GM12891 (cell line): ENCODE measurements around the gene LAMC2.

Experiments
- DNase-seq: peaks from one replicate; pipeline ENCODE4 v3.0.0; 2011; ENCODE audit warnings: low spot score; ENCODE audit not compliant: insufficient read length
- FAIRE-seq: peaks from 2 replicates; lab custom pipeline; 2011; peaks lifted over from hg19 to GRCh38; lab: Jason Lieb, UNC
- PAX5 ChIP-seq: IDR thresholded peaks from 2 replicates; pipeline ENCODE4 v1.6.1; 2011; ENCODE audit warnings: low read length, moderate library complexity, mild to moderate bottlenecking; ENCODE audit not compliant: insufficient read depth, severe bottlenecking
- POLR2A ChIP-seq: IDR thresholded peaks from 2 replicates; pipeline ENCODE4 v1.6.1; 2011; ENCODE audit warnings: low read depth, low read length, control low read depth
- POLR2AphosphoS5 ChIP-seq: IDR thresholded peaks from 2 replicates; pipeline ENCODE4 v1.6.1; 2011; ENCODE audit warnings: low read depth, low read length, control low read depth
- POU2F2 ChIP-seq: IDR thresholded peaks from 2 replicates; pipeline ENCODE4 v1.6.1; 2011; ENCODE audit warnings: low read depth, mild to moderate bottlenecking, control low read depth, low read length, moderate library complexity
- SPI1 ChIP-seq: IDR thresholded peaks from 2 replicates; pipeline ENCODE4 v1.6.1; 2011; ENCODE audit warnings: low read depth, low read length, control low read depth
- TAF1 ChIP-seq: IDR thresholded peaks from 2 replicates; pipeline ENCODE4 v1.6.1; 2011; ENCODE audit warnings: low read depth, low read length, control low read depth

LAMC2 gene

GRCh38 chr1:183241471-183241870, 55.4 kb downstream of the LAMC2 start:
- DNase-seq (no peak), FAIRE-seq (no peak)
- no peak for TF ChIP-seq POLR2A
- no peak for TF ChIP-seq POLR2AphosphoS5
- no peak for TF ChIP-seq SPI1
- no peak for TF ChIP-seq POU2F2
- TF ChIP-seq PAX5 = no peak
- no peak for TF ChIP-seq TAF1

GRCh38 chr1:183242556-183242955, 56.5 kb downstream of the LAMC2 start:
- TF ChIP-seq POLR2A = no peak
- no peak for TF ChIP-seq POU2F2
- TF ChIP-seq POLR2AphosphoS5 = no peak
- TF ChIP-seq TAF1 = no peak
- no peak for TF ChIP-seq SPI1
- TF ChIP-seq PAX5 = no peak
- FAIRE-seq (no peak), DNase-seq (no peak)

GRCh38 chr1:183243161-183244050, 57.3 kb downstream of the LAMC2 start:
- TF ChIP-seq SPI1 (no peak), POU2F2 (no peak)
- FAIRE-seq (no peak), DNase-seq (no peak)

- no peak for TF ChIP-seq SPI1
- no peak for TF ChIP-seq POLR2AphosphoS5
- no peak for TF ChIP-seq POU2F2
- DNase-seq (no peak), FAIRE-seq (no peak)
These were observed 58.4 kb downstream of the LAMC2 start for GRCh38 chr1:183244466-183244865.

GRCh38 chr1:183245357-183245756, 59.3 kb downstream of the LAMC2 start:
- FAIRE-seq (no peak), DNase-seq (no peak)
- no peak for TF ChIP-seq TAF1
- no peak for TF ChIP-seq PAX5
- TF ChIP-seq POU2F2 = no peak
- TF ChIP-seq POLR2AphosphoS5 = no peak
- no peak for TF ChIP-seq SPI1
- TF ChIP-seq POLR2A = no peak

- FAIRE-seq (no peak), DNase-seq (no peak)
- TF ChIP-seq POU2F2 (no peak), POLR2A (no peak), SPI1 (no peak), TAF1 (no peak), POLR2AphosphoS5 (no peak), PAX5 (no peak)
These were observed 60.4 kb downstream of the LAMC2 start for GRCh38 chr1:183246436-183246835.

GRCh38 chr1:183247066-183247465, 61.0 kb downstream of the LAMC2 start:
- DNase-seq (no peak), FAIRE-seq (no peak)
- no peak for TF ChIP-seq PAX5
- TF ChIP-seq TAF1 = no peak
- no peak for TF ChIP-seq POLR2AphosphoS5
- TF ChIP-seq SPI1 = no peak
- TF ChIP-seq POLR2A = no peak
- no peak for TF ChIP-seq POU2F2

GRCh38 chr1:183247484-183247883, 61.4 kb downstream of the LAMC2 start:
- no peak for FAIRE-seq

GRCh38 chr1:183247931-183248330, 61.9 kb downstream of the LAMC2 start:
- no peak for TF ChIP-seq POLR2A
- TF ChIP-seq PAX5 = no peak
- no peak for TF ChIP-seq POLR2AphosphoS5
- no peak for TF ChIP-seq TAF1
- TF ChIP-seq POU2F2 = no peak
- no peak for TF ChIP-seq SPI1
- FAIRE-seq = no peak
- DNase-seq = no peak

More at GRCh38 chr1:183247484-183247883, 61.4 kb downstream of the LAMC2 start:
- DNase-seq = no peak
- TF ChIP-seq PAX5 (no peak), TAF1 (no peak), POLR2AphosphoS5 (no peak), POU2F2 (no peak), POLR2A (no peak), SPI1 (no peak)

GRCh38 chr1:183248989-183249691, 63.1 kb downstream of the LAMC2 start:
- DNase-seq (no peak), FAIRE-seq (no peak)

More at GRCh38 chr1:183248989-183249691, 63.1 kb downstream of the LAMC2 start:
- TF ChIP-seq POU2F2 = no peak
- TF ChIP-seq POLR2A = no peak
- no peak for TF ChIP-seq TAF1
- TF ChIP-seq PAX5 = no peak
- no peak for TF ChIP-seq POLR2AphosphoS5
- TF ChIP-seq SPI1 = no peak
